Muscle of back (tissue), 11 donors: ENCODE measurements around the gene NEK6. TPM values are rescaled to one million over a fixed set of nuclear protein-coding genes. Genes with fewer than 3 reads are reported as not detected.
A peak's percentile ranks its signal among the peaks of the same experiment; 100 is the strongest.

Experiments
- DNase-seq, 3 donors: peaks; one replicate each; pipeline versions ENCODE4 v3.0.0 to v3.0.0-alpha.2; 2013
- polyA plus RNA-seq, 10 donors: library from polyadenylated mRNA; unstranded; fragments of 120-200 nt; gene quantifications; one replicate each; pipeline ENCODE4 v1.2.1, GENCODE V29; 2013; ENCODE audit not compliant: insufficient read length in 10 of 10

The NEK6 gene
- polyA plus RNA-seq, 10 donors = 35.0 to 48.2 (median 39.1) TPM

DNA sequence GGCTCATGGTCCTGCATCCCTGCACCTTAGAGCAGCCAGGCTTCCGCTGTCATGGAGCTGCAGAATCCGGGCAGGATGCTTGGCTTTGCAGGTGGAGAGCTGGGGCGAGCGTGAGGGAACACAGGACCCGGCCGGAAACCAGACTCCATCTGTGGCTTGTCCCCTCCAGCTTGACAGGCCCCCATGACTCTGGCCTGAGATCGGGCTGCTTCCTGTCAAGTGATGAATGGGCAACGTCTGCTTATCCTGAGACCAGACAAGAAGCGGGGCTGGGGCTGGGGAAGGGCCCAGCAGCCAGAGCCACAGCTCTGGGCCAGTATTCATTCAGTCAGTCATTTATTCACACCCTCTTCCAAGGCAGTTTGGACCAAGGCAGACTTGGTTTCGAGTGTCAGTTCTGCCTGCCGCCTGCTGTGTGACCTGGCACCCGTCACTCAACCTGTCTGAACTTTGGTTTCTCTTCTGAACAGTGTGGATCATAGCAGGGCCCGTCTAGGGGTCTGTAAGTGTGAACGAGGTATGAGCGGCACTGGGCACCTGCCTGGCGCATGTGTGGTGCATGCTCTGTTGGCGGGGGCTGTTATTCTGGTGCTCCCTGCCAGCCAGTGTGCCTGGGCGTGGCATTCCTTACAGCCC is 37.5 kb downstream of the NEK6 start:
- peak in 1 of 3 donors; percentile 57 for DNase-seq

DNA sequence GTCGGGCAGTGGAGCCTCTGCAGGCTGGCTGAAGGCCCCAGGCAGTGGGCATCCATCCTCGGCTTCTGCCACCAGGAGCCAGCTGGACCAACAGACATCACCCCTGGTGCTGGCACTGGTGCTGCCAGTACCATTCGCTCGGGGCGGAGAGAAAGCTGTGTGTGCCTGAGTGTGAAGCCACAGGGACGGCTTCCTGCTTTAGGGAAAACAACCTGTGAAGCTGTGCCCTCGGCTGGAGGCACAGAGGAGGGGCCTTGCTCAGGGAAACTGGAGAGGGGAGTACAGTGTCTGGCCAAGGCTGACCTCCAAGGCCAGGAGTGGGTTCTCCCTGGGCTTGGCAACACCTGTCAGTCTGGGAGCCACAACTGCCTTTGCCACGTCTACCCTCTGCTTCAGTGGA is 38.3 kb downstream of the NEK6 start:
- DNase-seq = no peak

DNA sequence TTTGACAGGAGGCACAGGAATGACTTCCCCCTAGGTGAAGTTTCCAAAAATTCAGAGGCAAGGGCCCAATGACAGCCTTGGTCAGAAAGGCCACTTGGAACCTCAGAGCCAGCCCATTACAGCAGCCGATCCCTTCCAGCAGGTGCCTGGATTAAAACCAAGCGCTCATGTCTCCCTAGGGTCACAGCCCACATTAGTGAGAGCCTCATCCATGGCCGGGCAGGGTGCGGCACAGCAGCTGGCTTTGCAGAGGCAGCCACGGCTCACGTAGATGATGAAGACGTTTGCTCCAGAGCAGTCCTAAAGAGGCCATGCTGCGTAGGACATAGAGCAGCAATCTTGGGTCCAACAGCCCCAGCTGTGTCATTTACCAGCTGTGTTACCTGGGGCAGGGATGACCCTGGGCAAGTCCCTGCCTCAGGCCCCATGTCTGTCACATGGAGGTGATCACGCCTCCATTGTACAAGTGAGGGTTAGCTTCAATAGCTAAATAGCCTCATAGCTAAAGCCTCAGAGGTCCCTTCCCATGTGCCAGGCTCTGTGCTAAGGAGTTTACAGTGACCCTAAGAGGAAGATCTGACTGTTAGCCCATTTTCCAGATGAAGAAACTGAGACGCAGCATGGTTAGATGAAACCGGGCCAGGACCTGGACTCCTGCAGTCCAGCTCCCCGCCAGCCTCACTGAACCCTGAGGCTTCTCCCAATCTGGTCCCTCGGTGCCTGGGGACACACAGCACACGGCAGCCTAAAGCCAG is 39.2 kb downstream of the NEK6 start:
- peak in 1 of 3 donors; percentile 67 for DNase-seq

DNA sequence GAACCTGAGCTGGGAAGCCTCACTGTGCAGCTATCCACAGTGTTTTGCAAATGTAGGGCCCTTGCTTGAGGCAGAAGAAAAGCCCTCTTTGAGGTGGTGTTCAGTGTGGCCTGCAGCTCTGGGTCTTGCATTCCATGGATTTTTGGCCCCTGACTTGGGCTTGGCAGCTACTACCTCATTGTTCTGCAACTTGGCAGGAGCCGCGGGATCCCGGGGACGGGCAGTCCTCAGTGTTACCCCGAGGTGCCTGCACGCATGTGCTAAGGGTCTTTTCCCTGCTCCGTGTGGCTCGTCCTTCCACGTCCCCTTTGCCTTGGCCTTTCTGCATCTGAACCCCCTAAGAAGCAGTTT is 39.8 kb downstream of the NEK6 start:
- DNase-seq = peak; percentile 80 to 91 (median 90)

DNA sequence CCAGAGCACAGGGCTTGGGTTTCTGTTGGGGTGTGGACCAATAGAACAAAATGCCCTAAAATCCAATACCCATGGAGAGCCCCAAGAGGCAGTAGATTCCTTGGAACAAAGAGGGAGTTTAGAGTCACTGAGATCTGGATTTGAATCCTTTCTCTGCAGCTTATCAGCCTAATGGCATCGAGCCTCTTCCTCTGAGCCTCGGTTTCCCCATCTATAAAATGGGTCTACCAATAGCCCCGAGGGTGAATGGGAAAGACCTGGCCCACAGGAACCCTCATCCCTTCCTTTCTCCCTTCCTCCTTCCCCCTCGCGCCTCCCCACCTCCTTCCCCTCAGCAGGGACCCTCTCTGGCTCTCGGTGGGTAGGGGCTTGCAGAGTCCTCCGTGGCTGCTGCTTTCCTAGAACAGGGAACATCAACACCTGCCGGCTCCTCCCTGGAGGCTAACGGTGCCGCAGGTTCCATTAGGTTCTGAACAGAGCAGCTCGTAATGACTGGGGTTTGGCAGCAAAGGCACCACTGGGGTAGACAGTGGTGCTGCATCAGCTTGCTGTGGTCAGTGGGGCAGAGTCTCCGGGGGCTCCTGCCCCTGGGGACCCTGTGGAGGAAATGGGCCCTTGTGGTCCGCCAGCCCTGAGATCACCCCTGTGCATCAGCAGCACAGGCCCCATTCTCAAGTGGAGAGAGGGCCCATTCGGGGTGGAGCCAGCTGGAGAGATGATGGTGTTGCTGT is 40.3 kb downstream of the NEK6 start:
- no peak for DNase-seq

DNA sequence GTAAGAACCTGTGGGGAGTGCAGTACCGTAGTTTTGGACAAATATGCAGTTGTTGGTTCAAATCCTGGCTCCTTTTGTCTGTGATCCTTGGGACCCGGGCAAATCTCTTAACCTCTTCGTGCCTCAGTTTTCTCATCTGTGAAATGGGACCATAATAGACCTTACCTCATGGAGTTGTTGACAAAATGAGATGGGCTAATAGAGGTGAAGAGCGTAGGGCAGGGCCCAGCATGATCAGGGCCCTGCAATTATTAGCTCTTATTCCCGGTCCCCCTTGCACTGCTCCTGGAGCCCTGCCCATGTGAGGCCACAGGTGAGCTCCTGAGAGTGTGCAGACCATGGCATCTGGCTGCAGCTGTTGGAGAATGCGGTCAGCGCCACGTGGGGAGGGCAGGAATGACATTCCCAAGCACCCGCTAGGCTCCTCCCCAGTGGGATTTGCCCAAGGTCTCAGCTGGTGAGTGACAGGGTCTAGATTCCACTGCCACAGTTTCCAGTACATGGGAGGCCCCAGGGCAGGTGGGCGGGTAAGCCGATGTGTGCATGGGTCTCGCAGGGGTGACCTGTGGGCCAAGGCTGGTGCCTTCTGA is 41.0 kb downstream of the NEK6 start:
- no peak for DNase-seq

DNA sequence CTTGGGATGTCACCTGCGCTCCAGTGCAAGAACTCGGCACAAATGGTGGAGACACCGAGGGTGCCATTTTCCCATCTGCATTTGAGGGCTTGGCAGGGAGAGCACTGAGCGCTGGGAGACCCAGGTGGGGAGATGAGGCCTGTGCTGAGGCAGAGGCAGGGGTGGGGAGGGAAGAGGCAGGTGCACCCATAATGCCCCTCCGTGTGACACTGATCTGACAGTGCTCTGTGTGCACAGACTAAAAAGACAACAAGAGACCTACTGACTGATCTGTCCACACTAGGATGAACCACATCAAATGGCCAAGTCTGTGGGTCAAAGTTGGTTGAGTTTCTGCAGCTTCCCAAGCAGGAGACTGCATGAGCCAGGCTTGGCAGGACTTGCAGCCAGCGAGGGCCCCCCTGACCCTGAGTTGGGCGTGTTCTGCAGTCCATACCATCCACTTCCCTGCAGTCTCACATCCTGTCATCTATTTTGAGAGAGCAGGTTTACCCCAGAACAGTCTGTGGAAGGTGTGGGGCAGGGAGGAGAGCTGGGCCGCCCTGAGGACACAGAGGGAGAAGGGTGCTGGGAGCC is 41.9 kb downstream of the NEK6 start:
- DNase-seq = no peak

DNA sequence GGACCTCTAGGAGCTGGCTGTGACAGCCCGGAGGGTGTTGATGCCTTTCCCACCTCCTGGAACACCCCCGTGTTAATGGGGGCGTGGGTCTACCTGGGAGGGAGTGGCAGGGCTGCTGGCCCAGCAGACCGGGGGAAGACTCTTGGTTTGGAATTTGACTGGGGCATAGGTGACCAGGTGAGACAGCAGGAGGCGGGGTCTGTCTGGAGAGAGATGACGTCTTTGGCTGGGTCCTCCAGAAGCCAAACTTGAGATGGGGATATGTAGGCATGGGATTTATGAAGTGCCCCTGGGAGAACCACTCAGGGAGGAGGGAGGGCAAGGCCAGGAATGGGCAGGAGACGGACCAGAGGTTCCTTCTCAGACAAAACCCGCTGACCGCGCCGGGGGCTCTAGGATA is 42.6 kb downstream of the NEK6 start:
- no peak for DNase-seq

DNA sequence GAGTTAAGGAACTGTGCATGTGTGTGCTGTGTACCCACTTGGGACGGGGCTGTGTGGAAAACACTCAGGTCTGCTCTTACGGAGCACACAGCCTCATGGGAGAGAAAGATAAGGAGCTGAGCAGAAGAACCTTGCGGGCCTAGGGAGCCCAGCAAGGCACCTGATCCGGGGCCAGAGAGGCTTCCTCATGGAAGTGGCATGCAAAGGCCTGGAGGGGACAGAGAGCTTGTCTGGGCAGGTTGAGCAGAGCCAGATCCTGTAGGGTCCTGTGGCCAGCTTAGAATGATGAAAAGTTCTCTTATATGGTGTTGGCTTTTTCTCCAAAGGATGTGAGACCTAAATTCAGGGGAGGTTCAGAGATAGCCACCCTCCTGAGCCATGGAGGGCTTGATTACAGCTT is 45.2 kb downstream of the NEK6 start:
- DNase-seq = no peak

DNA sequence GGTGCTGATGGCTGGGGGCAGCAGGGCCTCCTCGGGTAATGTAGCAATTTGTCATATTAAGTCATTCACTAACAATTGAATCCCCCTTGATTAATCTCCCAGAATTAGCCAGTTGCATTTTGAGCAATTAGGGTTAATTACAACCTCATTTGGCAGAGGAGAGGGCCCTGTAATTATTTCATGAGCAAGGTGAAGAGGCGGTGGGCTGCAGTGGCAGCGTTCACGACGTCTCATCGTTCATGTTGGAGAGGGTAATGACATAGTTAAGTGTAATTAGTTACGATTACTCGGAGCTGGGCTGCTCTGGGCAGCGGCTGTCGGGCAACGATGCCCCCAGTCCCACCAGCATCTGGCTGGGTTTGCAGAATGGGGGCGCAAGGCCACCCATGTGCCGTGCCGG is 46.0 kb downstream of the NEK6 start:
- DNase-seq = no peak

DNA sequence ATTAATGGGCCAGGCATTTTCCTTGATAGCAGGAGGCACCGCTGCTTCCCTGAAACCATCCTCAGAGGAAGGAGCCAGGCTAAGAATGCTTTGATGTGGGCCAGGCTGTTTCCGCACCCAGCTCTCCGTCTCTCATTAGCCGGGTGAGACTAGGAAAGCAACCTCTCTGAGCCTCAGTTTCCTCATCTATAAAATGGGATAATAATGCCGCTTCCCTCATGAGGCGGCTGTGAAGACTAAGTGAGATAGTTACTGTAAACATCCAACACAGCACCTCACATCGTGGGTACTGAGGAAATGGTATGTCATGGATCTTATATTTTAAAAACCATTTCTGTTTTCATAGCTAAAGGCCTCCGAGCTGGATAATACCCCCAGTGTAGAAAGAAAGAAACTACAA is 46.5 kb downstream of the NEK6 start:
- DNase-seq = no peak

DNA sequence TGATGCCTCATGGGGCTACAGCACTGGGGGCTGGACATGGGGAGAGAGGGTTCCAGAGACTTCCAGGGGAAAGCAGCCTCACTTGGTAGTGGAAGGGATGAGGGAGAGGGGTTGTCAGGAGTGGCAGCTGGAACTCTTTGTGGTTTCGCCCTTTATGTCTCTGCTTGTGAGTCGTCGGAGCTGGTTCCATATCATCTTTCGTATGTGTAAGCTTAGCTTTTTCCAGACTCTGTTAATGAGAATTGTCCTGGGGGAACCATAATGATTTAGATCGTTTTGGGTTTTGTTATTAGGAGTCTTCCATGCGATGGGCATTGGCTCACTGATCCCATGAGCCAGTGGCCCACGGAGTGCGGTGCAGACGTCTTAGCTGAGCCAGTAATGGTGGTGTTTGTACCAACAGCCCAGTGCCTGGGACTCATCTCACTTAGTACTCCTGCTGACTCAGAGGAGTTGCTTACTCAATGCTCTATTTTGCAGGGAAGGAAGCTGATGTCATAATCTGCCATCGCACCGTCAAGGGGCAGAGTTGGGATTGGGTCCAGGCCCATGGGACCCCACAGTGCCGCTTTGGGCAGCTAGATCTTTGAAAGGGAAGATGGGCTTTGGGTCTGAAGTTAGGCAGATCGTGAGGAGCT is 48.5 kb downstream of the NEK6 start:
- DNase-seq = peak in 1 of 3 donors; percentile 64

DNA sequence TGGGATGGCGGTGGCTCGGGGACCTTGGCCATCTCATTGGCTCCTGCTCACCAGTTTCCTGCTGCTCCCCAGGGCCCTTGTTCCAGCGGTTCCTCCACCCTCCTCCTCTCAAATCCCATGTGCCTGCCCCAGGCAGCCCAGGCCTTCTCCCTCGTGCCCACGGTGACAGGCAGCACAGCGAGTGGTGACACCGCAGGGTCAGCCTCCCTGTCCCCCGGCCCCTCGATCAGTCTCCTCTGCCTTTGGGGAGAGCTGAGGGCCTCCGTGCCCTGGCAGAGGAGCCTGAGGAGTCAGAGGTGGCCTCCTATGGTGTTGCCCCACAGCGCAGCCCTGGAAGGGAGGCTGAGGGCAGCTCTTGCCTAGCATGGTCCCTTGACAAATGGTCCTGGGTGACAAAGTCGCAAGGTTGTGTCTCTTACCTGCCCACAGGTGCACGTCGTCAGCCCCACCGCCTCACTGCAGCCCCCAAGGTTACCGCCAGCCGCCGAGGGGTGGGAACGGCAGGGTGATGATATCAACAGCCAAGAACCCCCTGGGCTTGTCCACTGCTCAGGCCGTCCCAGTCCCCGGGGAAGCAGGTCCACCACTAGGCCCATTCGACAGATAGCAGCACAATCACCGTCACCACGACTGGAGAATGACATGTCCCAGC is 49.8 kb downstream of the NEK6 start:
- no peak for DNase-seq

DNA sequence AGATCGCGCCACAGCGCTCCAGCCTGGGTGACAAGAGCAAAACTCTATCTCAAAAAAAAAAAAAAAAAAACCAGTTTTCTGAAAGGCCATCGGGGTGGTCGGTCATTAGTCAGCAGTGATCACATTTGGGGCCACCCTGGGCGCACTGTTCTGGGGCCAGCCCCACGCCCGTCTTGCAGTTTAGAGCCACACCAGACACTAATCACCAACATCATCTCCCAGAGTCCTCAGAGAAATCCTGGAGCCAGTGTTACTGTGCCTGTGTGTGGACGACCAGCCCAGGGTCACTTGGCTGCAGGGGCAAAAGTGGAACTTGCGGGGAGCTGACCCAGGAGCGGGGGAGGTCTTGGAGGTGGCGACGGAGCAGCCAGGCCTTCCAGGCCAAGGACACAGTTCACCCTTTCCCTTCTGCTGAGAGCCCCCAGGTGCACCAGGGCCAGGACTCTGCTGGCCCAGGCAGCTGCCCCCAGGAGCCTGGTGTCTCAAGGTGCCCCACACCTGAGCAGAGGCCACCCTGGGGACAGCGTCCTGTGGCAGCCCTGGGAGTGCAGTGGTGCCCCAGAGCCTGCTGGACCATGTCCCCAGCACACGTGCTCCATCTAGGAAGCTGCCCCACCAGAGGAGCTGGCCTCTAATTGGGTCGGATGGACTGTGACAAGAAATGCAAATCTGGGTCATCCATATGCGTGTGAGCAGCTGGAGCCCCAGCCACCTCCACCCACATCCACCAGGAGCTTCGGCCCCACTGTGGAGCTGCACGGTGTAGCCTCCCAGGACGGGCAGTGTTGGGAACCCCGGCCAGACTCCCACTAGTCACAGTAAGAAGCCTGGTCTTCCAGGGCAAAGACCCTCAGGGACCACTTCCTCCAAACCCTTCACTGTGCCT is 51.1 kb downstream of the NEK6 start:
- no peak for DNase-seq

DNA sequence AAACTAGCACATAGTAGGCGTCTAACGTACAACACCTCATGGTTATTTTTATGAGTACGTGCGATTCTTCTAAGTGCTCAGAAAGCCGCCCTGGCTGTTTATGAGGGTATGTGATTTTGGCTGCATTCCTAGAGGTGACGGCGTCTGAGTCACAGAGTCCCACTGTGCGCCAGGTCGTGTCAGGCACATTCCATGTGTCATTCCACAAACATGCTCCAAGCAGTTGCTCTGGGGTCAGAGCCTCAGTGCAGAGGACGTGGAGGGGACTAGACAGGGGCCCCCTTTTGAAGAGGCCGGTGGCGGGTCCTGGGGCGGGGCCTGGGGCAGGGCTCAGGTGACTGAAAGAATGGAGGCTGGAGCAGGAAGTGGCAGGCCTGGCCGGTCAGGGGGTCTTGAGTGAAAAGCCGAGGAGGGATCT is 51.9 kb downstream of the NEK6 start:
- DNase-seq = peak in 1 of 3 donors; percentile 92

DNA sequence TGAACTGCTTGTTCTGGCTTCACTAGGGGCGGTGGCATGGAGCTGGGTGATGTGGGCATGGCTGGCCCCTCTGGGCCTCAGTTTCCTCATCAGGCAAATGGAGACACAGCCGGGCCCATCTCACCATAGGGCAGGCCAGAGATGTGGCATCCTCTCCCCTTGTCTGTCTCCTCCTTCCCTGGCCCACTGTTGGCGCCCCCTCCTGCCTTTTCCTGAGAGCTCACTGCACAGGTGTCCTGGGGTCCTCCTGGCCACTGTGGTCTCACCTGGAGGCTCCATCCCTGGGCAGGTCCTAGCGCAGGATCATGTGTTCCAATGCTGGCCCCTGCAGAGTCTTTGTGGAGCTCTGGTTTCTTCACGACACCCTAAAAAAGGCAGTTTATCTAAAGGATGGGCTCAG is 53.5 kb downstream of the NEK6 start:
- DNase-seq = no peak

DNA sequence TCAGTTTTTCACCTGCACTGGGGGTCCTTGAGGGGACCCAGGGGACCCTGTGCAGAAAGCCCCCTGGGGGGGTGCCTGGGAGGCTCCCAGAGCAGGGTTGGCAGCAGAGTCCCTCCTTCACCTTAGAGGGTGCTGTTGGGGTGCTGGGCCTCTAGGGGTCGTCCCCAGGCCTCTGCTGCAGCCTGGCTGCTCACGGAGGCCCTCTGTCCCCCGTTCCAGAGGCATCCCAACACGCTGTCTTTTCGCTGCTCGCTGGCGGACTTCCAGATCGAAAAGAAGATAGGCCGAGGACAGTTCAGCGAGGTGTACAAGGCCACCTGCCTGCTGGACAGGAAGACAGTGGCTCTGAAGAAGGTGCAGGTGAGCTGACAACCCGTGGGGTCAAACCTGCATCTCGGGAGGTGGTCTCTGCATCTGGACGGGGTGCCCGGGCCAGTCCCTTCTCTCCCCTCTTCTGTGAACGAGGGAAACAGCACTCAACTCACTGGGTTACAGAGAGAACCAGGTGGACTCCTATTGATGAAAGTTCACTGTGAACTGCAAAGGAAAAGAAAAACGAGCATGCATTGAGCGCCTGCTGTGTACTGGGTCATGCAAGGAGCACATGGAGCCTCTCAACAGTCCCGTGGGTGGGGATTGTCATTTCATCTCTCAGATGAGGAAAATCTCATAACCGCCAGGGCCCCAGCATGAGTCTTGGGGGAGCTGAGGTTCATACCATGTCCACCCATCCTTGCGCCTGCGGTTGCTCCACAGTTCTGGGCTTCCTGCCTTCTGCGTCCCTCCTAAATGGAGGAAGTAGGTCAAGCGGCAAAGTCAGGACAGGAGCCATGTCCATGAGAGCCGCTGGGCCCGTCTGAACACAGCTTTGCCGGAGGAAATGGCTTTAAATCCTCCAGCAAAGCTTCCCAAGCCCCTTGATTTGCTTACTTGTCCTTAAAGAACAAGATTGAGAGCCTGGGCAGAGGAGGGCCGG is 54.8 kb downstream of the NEK6 start:
- no peak for DNase-seq

DNA sequence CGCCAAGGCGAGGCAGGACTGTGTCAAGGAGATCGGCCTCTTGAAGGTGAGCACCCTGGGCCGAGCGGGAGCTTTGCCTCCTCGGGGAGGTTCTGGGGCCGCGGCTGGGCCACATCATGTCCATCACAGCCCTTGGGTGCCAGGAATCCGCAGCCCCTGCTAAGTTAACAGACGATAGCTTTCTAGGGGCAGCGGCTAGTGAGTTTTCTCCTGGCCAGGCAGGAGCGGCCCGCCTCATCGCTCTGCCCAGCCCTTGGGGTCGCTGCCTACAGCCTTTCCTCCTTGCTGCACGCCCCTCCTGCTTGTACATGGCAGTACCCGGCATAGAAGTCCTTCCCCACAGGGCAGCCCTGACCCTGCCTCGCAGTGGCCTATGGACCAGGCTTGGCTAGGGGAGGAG is 56.2 kb downstream of the NEK6 start:
- no peak for DNase-seq

DNA sequence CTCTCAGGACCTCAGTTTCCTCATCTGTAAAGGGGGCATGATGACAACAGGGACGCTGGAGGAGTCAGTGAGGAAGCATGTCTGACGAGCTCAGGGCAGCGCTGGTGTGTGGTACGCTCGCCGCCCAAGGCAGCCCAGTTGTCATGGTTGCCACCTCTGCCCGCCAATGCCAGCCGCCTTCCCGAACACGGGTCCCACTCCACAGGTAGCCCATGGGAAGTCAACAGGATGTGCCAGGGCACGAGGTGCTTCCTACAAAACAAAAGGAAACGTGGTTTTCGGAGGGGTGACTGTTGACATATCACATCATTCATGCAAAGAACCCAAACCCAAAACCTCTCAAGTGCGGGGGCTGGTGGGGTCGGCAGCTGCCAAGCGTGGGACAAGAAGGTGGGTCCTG is 58.1 kb downstream of the NEK6 start:
- no peak for DNase-seq
